ENCODE measurements around the gene SYDE2.
"Not testable (repeated sequence)": the region's sequence is repeated elsewhere in the genome, so short reads cannot be mapped to it uniquely, and the experiment has no call there.

The SYDE2 gene

DNA sequence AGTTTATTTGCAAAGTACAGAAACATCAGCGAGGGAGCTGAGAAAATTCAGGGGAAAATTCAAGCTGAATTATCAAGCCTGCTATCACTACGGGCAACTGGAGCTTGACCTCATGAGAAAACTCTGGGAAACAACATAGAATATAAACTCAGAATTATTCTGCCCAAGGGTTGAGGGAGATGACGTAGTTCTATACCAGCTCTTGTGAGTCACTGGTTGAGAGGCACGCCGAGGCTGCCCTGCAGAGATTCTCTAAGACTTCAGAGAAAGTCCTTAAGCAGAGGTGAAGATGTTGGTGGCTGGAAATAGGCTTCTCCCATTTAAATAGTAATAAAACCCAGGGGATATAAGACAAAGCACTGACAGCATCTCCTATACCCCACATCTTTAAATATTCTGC is 12.3 kb downstream of the SYDE2 start:
- in situ Hi-C loops (cut with HindIII; ENCODE audit: low sequenced_read_pairs), result no loop called here
- no peak for DNase-seq (ENCODE audit: low read depth)

GRCh38 chr1:85187021-85187420 is 13.8 kb downstream of the SYDE2 start:
- in situ Hi-C loops (cut with HindIII; ENCODE audit: low sequenced_read_pairs); DNase-seq (ENCODE audit: low read depth); H3K4me3 ChIP-seq (ENCODE audit: low read depth, low read length): not testable (repeated sequence)

More for the DNA sequence above, 12.3 kb downstream of the SYDE2 start:
- no peak overlapping the region for H3K4me3 ChIP-seq (ENCODE audit: low read depth, low read length)
- TF ChIP-seq, protein P1, sequence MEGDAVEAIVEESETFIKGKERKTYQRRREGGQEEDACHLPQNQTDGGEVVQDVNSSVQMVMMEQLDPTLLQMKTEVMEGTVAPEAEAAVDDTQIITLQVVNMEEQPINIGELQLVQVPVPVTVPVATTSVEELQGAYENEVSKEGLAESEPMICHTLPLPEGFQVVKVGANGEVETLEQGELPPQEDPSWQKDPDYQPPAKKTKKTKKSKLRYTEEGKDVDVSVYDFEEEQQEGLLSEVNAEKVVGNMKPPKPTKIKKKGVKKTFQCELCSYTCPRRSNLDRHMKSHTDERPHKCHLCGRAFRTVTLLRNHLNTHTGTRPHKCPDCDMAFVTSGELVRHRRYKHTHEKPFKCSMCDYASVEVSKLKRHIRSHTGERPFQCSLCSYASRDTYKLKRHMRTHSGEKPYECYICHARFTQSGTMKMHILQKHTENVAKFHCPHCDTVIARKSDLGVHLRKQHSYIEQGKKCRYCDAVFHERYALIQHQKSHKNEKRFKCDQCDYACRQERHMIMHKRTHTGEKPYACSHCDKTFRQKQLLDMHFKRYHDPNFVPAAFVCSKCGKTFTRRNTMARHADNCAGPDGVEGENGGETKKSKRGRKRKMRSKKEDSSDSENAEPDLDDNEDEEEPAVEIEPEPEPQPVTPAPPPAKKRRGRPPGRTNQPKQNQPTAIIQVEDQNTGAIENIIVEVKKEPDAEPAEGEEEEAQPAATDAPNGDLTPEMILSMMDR (IDR thresholded peaks at IDR 0.05; ENCODE audit: low read depth, low read length, missing control alignments), result no peak

- H3K4me3 ChIP-seq (ENCODE audit: low read depth, low read length), result no peak overlapping the region
- in situ Hi-C loops (cut with HindIII; ENCODE audit: low sequenced_read_pairs), result no loop called here
- TF ChIP-seq, protein P1 (IDR thresholded peaks at IDR 0.05; ENCODE audit: low read depth, low read length, missing control alignments), result no peak
- no peak for DNase-seq (ENCODE audit: low read depth)
Observed at GRCh38 chr1:85184245-85184644, 16.6 kb downstream of the SYDE2 start.

- in situ Hi-C loops (cut with HindIII; ENCODE audit: low sequenced_read_pairs), result no loop called here
- TF ChIP-seq, protein P1 (IDR thresholded peaks at IDR 0.05; ENCODE audit: low read depth, low read length, missing control alignments), result no peak
- no peak overlapping the region for H3K4me3 ChIP-seq (ENCODE audit: low read depth, low read length)
- no peak for DNase-seq (ENCODE audit: low read depth)
Observed at GRCh38 chr1:85182700-85183099, 18.1 kb downstream of the SYDE2 start.

- in situ Hi-C loops (cut with HindIII; ENCODE audit: low sequenced_read_pairs), result no loop called here
- TF ChIP-seq, protein P1 (IDR thresholded peaks at IDR 0.05; ENCODE audit: low read depth, low read length, missing control alignments), result no peak
- no peak for DNase-seq (ENCODE audit: low read depth)
- no peak overlapping the region for H3K4me3 ChIP-seq (ENCODE audit: low read depth, low read length)
Observed at GRCh38 chr1:85180869-85181268, 19.9 kb downstream of the SYDE2 start.

DNA sequence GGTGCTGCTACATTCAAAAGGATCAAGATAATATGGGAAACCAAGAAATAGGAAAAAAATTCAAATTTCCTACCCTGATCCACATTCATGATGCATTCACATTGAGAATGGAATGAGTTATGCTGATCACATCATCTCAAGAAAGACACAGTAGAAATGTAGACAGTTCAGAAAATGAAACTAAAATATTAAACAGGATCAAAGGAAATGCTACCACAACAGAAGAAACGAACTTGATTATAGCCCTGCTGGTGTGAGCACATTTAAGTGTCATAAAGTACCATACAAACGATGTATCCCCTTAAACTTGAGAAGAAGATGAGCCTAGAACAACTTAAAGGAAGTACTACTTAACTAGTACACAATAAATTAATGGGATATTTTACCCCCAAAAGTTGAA is 21.3 kb downstream of the SYDE2 start:
- TF ChIP-seq, protein P1 (IDR thresholded peaks at IDR 0.05; ENCODE audit: low read depth, low read length, missing control alignments), result no peak
- in situ Hi-C loops (cut with HindIII; ENCODE audit: low sequenced_read_pairs), result no loop called here
- DNase-seq (ENCODE audit: low read depth), result no peak
- H3K4me3 ChIP-seq (ENCODE audit: low read depth, low read length), result no peak overlapping the region

GRCh38 chr1:85178396-85178795 is 22.4 kb downstream of the SYDE2 start:
- no peak overlapping the region for H3K4me3 ChIP-seq (ENCODE audit: low read depth, low read length)
- DNase-seq (ENCODE audit: low read depth), result no peak
- TF ChIP-seq, protein P1 (IDR thresholded peaks at IDR 0.05; ENCODE audit: low read depth, low read length, missing control alignments), result no peak
- in situ Hi-C loops (cut with HindIII; ENCODE audit: low sequenced_read_pairs), result no loop called here

Measured in astrocyte of the cerebellum (primary cell).